ELF-1 (cell line): Measurements from ENCODE around the gene OR5B12.
"Not testable (repeated sequence)": the region's sequence is repeated elsewhere in the genome, so short reads cannot be mapped to it uniquely, and the experiment has no call there.

Source experiments
- DNase-seq: peaks from one replicate; pipeline ENCODE4 v3.0.0-alpha.2; 2016; ENCODE audit warnings: low read depth, low spot score

Gene OR5B12

GRCh38 chr11:58442136-58442535 is at the start of gene OR5B12:
OR5B12 (minus strand) TSS chr11:58442236; CDS start chr11:58440151, 2,085 bp downstream.
- no peak for DNase-seq

GRCh38 chr11:58490827-58491226 is 48.8 kb upstream of the OR5B12 start:
- no peak for DNase-seq

GRCh38 chr11:58487170-58487569 is 45.1 kb upstream of the OR5B12 start:
- DNase-seq = no peak

- DNase-seq = no peak
Measured at GRCh38 chr11:58485961-58486360, 43.9 kb upstream of the OR5B12 start.

GRCh38 chr11:58471892-58472291 is 29.9 kb upstream of the OR5B12 start:
- no peak for DNase-seq

- DNase-seq = no peak
Measured at GRCh38 chr11:58466293-58466692, 24.3 kb upstream of the OR5B12 start.

GRCh38 chr11:58465690-58466089 is 23.7 kb upstream of the OR5B12 start:
- DNase-seq = no peak

GRCh38 chr11:58451585-58451984 is 9.5 kb upstream of the OR5B12 start:
- no peak for DNase-seq

GRCh38 chr11:58446294-58446693 is 4.3 kb upstream of the OR5B12 start:
- no peak for DNase-seq

GRCh38 chr11:58444300-58444699 is 2.3 kb upstream of the OR5B12 start:
- DNase-seq = no peak

- no peak for DNase-seq
Measured at GRCh38 chr11:58438486-58438885, 3.5 kb downstream of the OR5B12 start.

- no peak for DNase-seq
Measured at GRCh38 chr11:58434217-58434616, 7.8 kb downstream of the OR5B12 start.

GRCh38 chr11:58433638-58434203 is 8.3 kb downstream of the OR5B12 start:
- no peak for DNase-seq

- DNase-seq = no peak
Measured at GRCh38 chr11:58429273-58429672, 12.8 kb downstream of the OR5B12 start.

- DNase-seq = no peak
Measured at GRCh38 chr11:58428021-58428420, 14.0 kb downstream of the OR5B12 start, which contains the start of gene OR5B2. OR5B2 (minus strand) TSS chr11:58428121; CDS start chr11:58423261, 4,860 bp downstream.

GRCh38 chr11:58406774-58407173 is 35.3 kb downstream of the OR5B12 start, which contains the start of gene OR5B3:
OR5B3 (minus strand) TSS chr11:58406874; CDS start chr11:58403409, 3,465 bp downstream.
- no peak for DNase-seq

- DNase-seq = not testable (repeated sequence)
Measured at GRCh38 chr11:58399622-58400021, 42.4 kb downstream of the OR5B12 start.

- DNase-seq = no peak
Measured at GRCh38 chr11:58395581-58395980, 46.5 kb downstream of the OR5B12 start.

- DNase-seq = no peak
Measured at GRCh38 chr11:58394195-58394594, 47.8 kb downstream of the OR5B12 start.

- DNase-seq = no peak
Measured at GRCh38 chr11:58392746-58393145, 49.3 kb downstream of the OR5B12 start.

GRCh38 chr11:58391879-58392278 is 50.2 kb downstream of the OR5B12 start:
- no peak for DNase-seq

- no peak for DNase-seq
Measured at GRCh38 chr11:58390551-58391063, 51.4 kb downstream of the OR5B12 start.
